KBM-7 (cell line): Measurements from ENCODE around the gene INTS14.
"Not testable (repeated sequence)": the region's sequence is repeated elsewhere in the genome, so short reads cannot be mapped to it uniquely, and the experiment has no call there.

Experiments
- DNase-seq: peaks from one replicate; pipeline ENCODE4 v3.0.0-alpha.2; 2015
- in situ Hi-C: fragments of 300-500 bp; cut with MboI; formaldehyde crosslinking; loops from 2 replicates; pipeline ENCODE4 v1.14.3; 2020; ENCODE audit warnings: low sequenced_read_pairs, low pct_unique_long_range_greater_than_20kb, mixed read lengths

The INTS14 gene

GRCh38 chr15:65587094-65587493 is 23.8 kb downstream of the INTS14 start:
- in situ Hi-C loops, result no loop called here
- no peak for DNase-seq

- no peak for DNase-seq
- in situ Hi-C loops, result no loop called here
Observed at GRCh38 chr15:65584241-65584640, 26.7 kb downstream of the INTS14 start.

DNA sequence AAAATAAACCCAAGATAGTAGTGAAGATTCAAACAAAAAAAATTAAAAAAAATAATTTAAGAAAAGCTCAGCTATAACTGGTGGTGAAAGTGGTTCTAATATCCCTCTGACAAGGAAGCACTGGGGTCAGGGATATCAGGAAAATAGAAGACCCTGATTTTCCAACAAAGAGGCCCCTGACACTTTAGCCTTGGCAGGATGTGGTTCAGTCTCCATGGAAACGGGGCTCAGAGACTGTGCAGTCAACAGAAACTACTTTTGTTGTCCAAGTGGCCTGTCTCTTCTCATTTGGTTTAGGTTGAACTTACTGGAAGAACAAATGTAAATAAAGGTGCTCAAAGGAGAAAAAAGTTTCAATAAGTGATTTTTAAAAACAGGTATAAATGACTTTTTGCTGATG is 27.2 kb downstream of the INTS14 start:
- in situ Hi-C loops, result no loop called here

DNA sequence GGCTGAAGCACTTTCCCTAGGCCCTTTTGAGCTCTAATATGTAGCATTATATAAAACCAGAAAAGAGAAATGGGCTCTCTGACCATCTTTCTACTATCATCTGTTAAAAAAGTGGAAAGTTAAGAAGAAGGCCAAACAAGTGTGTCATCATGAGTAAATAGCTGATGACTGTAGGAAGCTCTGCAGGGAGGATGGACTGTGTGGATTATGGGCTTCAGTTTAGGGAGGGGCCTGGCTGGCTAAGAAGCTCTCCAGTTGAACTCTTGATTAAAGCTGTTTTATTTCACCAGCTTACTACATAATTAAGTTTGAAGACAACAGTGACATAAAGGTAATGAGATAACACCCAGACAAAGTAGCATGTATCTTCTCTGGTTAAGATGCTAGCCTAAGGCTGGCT is 30.6 kb downstream of the INTS14 start:
- in situ Hi-C loops, result no loop called here
- DNase-seq, result no peak

More for the DNA sequence above, 27.2 kb downstream of the INTS14 start:
- DNase-seq, result peak; percentile 57

DNA sequence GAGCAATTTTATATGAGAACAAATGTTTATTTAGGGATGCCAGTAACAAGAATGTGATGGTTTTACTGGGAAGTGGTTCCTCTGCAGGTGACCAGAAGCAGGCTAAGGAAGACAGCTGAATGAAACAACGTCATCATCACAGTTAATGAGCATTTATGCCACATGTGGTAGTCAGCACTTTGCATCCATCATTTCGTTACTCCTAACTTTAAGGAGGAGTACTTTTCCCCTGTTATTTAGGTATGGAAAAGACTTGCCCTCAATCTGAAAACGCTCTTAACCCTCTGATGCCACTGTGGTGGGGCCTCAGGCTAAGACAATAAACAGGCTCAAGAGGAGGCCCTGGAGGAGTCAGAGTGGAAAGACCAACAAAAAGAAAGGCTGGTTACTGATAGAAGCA is 31.2 kb downstream of the INTS14 start:
- DNase-seq, result no peak
- in situ Hi-C loops, result no loop called here

GRCh38 chr15:65578904-65579728 is 31.8 kb downstream of the INTS14 start:
- in situ Hi-C loops, result no loop called here
- peak; percentile 33 for DNase-seq

GRCh38 chr15:65577129-65577996 is 33.6 kb downstream of the INTS14 start:
- peak; percentile 50 for DNase-seq
- in situ Hi-C loops, result no loop called here

- no peak for DNase-seq
- in situ Hi-C loops, result no loop called here
Observed at GRCh38 chr15:65576664-65577063, 34.3 kb downstream of the INTS14 start.

GRCh38 chr15:65571971-65572370 is 39.0 kb downstream of the INTS14 start:
- in situ Hi-C loops, result no loop called here
- DNase-seq, result no peak

GRCh38 chr15:65569728-65570127 is 41.2 kb downstream of the INTS14 start:
- DNase-seq, result no peak
- in situ Hi-C loops, result no loop called here

- no peak for DNase-seq
- in situ Hi-C loops, result no loop called here
Observed at GRCh38 chr15:65561934-65562333, 49.0 kb downstream of the INTS14 start.

DNA sequence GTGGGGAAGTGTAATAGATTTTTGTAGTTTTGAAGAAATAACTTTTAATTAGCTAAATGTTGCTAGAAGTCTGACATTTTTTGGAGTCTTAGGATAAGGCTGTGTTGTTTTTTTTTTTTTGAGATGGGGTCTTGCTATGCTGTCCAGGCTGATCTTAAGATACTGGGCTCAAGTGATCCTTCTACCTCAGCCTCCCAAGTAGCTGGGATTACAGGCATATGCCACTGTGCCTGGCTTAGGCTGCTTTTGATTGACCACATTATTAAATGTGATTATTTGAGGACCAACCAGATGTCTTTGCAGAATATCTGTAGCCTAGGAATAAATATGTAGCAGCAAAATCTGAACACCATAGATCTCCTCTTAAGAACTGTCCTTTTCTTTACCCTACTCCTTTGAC is 51.0 kb downstream of the INTS14 start:
- in situ Hi-C loops, result no loop called here
- DNase-seq, result no peak

- in situ Hi-C loops, result no loop called here
Observed at GRCh38 chr15:65558997-65559760, 51.8 kb downstream of the INTS14 start.

GRCh38 chr15:65558336-65558735 is 52.6 kb downstream of the INTS14 start:
- no peak for DNase-seq
- in situ Hi-C loops, result no loop called here

More at GRCh38 chr15:65558997-65559760, 51.8 kb downstream of the INTS14 start:
- DNase-seq, result no peak

GRCh38 chr15:65556622-65557021 is 54.3 kb downstream of the INTS14 start:
- in situ Hi-C loops, result no loop called here
- no peak for DNase-seq

GRCh38 chr15:65553691-65554090 is 57.2 kb downstream of the INTS14 start:
- in situ Hi-C loops, result no loop called here
- DNase-seq, result no peak

DNA sequence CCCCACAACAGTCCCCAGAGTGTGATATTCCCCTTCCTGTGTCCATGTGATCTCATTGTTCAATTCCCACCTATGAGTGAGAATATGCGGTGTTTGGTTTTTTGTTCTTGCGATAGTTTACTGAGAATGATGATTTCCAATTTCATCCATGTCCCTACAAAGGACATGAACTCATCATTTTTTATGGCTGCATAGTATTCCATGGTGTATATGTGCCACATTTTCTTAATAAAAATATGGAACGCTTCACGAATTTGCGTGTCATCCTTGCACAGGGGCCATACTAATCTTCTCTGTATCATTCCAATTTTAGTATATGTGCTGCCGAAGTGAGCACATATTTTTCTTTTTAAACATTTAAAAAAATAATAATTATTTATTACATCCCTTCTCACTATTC is 58.1 kb downstream of the INTS14 start:
- DNase-seq, in situ Hi-C loops: not testable (repeated sequence)

- in situ Hi-C loops, result no loop called here
- no peak for DNase-seq
Observed at GRCh38 chr15:65551183-65551582, 59.7 kb downstream of the INTS14 start.

DNA sequence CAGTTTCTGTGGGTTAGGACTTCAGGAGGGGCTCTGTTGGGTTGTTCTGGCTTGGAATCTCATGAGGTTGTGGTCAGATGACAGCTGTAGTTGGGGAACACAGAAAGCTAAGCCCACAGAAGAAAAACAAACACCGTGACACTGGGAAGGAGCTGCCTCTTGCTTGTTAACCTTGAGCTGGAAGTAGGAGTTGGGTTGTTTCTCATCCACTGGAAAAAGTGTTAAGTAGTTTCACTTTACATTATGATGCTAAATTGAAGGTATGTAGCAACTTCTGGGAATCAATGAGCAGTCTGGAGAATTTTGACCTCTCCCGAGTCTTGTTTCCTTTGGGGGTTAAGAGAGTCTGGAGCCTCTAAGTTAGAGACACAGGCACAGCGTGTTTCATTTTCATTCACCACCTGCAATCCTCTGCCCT is 60.2 kb downstream of the INTS14 start:
- in situ Hi-C loops, result no loop called here

More for the DNA sequence above, 60.2 kb downstream of the INTS14 start:
- DNase-seq, result peak; percentile 30
